GF-D8 (cell line): ENCODE data around the gene DOCK2.

Experiments used
- DNase-seq: peaks from one replicate; lab custom pipeline; 2025; lab: John Stamatoyannopoulos, UW

Gene DOCK2

DNA sequence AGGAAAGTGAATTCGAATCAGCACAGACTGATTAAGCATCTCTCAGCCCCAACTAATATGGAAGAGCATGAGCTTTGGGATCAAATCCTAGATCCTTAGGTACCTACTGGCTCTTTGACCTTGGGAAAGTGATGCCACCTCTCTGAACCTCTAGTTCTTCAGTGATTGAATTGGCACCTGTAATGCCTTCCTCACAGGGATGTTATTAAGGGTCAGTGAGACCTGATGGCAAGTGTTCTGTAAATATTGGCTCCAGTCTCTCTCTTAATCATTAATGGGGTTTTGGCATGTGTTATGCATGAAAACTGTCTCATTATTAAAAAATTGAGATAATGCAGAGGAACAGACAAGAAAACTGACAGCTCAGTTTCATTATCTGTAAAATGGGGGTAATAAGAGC lies 227.4 kb downstream of the DOCK2 start:
- no peak for DNase-seq

- no peak for DNase-seq
Measured at GRCh38 chr5:169867347-169867746, 230.3 kb downstream of the DOCK2 start.

- no peak for DNase-seq
Measured at GRCh38 chr5:169869066-169869465, 232.0 kb downstream of the DOCK2 start.

DNA sequence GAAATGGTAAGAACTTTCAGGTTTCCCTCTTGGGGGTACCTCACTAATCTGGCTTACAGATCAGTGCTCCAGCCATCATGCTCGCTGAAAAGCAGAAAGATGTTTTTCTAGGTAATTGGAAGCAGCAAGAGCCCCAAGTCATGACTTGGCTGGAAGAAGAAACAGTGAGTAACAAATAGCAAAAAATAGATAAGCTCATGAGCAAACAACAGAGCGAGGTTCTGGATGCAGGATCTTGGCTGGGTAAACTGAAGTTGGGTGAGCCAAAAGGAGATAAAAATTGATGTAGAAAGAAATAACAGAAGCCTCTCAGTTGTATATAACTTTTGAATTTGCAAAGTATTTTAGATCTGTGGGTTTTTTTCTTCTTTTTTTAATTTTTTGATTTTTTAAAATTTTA lies 233.1 kb downstream of the DOCK2 start:
- DNase-seq: no peak

- no peak for DNase-seq
Measured at GRCh38 chr5:169871826-169872490, 234.9 kb downstream of the DOCK2 start.

- peak; percentile 38 for DNase-seq
Measured at GRCh38 chr5:169873642-169874041, 236.6 kb downstream of the DOCK2 start.

GRCh38 chr5:169874621-169875020 lies 237.5 kb downstream of the DOCK2 start:
- peak; percentile 1 for DNase-seq

- peak; percentile 45 for DNase-seq
Measured at GRCh38 chr5:169875091-169875728, 238.1 kb downstream of the DOCK2 start.

DNA sequence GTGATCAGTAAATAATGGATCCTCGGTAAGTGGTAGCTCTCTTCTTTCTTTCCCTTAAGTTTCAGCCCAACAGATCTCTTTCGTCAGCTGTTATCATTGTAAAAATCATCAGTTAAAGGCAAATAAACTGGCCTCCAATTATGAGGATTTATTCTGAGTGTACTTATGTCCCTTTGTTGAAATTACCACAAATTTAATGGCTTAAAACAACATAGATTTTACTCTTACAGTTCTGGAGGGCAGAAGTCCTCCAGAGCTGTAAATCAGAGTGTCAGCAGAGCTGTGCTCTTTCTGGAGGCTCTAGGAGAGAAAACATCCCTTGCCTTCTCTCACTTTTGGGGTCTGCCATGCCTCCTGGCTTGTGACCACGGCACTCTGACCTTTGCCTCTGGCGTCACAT lies 238.7 kb downstream of the DOCK2 start:
- DNase-seq: no peak

DNA sequence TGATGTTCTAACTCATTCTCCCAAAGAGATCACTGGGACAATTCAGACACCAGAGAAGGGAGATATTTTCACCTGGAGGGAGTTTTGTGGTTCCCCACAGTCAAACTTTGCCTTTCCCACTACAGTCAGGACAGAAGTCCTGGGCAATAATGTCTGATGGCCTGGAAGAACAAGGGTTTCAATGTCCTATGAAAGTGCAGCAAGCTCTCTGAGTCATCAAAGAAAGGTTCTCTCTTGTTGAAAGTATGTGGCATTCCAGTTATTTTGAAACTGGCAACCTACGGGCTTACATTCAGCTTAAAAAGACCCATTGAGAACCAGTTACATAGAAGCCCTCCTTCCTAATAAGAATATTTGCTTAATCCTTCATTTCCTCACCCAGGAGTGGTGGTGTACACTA lies 239.3 kb downstream of the DOCK2 start:
- DNase-seq: no peak

DNA sequence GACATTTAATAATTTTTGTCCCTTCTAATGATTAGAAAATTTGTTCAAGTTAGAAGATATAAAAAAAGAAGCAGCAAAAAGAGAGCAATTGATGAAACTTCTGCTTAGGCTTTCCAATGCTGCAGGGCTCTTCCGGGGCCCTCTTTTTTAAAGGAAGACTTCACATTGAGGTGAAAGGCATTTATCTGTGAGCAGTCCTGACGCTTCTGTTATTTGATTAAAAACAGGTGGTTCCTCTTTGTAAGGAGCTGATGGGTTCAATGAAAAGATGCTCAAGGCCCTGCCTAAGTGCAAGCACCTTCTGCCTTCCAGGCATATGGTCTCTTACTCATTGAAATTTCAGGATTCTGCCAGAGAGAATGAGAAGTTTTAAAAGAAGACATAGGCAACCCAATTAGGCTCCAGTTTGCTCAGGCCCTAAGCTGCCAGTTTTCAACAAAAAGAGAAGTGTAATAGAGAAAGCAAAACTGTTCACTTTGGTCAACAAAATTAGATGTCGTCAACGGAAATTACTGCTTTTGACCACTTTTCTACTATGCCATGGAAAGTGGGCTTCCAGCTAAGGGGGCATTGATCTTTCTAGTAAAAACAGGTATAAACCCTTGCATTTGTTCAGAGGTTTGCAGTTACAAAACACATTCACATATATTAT lies 243.1 kb downstream of the DOCK2 start:
- no peak for DNase-seq

GRCh38 chr5:169880785-169881184 lies 243.7 kb downstream of the DOCK2 start:
- no peak for DNase-seq

DNA sequence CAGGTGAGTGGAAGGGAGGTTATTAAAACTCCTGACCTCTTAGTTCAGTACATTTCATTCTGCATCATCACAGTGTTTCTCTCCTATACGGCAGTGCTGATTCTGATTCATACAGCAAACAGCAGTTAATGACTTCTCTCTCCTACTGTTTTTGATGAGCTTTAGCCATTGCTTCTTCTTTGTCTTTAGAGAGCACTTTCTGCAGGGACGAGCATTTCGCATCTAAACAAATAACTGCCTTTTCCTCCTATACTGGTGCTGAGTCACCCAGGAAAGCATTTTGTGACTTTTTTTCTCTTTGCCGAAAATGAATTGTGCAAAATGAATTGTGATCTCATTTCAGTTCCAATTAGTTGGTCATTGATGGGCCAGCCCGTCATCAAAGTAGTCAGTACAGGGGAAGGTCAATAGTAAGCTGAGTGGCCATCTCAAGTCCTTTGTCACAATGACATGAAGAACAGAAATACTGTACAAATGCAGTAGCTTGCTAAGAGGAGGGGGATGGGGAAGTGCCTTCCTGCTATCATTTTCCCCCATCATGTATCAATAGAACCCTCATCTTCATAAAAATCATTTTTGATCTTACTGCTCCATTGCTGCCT lies 244.7 kb downstream of the DOCK2 start:
- DNase-seq: no peak

DNA sequence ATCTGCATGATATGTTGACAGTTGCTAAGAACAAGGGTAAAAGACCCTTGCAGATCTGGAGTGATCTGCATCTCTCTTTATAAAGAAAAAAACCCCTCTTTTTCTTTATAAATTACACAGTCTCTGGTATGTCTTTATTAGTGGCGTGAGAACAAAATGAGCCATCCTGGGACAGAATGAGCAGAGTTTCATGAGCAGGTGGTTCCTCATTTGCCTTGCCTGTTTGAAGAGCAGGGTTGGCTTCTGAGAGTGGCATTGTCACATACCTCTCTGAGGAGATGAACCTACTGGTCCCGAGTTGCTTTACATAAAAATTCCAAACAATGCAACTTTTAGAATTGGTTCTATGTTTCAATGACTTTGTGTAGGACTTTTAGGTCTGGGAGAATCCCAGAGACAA lies 249.0 kb downstream of the DOCK2 start:
- no peak for DNase-seq

- DNase-seq: no peak
Measured at GRCh38 chr5:169886677-169887076, 249.6 kb downstream of the DOCK2 start.

GRCh38 chr5:169889572-169889971 lies 252.5 kb downstream of the DOCK2 start:
- no peak for DNase-seq

DNA sequence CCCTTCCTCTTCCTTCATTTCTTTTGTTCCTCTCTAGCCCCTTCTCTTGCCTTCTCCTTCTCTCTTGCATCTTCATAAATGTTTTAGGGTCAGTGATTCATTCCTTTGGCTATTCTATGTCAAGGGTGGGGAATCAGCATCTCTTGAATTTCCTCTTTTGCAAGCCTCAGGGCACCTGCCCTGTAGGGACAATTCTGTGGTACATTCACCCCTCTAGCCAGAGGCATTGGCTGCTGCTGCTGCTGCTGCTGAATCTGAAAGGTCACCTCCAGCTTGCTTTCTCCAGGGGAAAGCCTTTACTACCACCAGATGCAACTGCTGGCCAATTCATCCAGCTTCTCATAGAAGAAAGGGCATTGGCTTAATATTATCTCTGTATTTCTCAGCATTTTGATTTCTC lies 255.9 kb downstream of the DOCK2 start:
- DNase-seq: no peak

GRCh38 chr5:169893571-169893970 lies 256.5 kb downstream of the DOCK2 start:
- no peak for DNase-seq

DNA sequence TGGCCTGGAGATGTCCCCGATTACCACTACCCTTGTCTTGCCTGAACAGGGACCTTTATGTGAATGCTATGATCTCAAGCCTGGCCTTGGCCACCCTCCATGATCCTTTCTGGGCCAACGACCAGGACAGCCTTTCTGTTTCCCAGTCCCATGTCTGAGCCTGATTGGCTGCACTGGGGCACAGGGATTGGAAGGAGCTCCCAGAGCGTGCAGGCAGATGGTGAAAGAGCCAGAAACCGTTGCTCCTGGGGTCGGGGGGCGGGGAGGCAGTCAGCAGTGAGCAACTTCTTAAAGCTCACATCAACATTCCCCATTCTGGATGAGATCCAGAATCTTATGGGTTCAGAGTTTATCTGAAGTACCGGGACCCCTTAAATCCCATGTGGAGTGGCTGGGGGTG lies 258.9 kb downstream of the DOCK2 start:
- no peak for DNase-seq

GRCh38 chr5:169897481-169897880 lies 260.4 kb downstream of the DOCK2 start:
- no peak for DNase-seq

DNA sequence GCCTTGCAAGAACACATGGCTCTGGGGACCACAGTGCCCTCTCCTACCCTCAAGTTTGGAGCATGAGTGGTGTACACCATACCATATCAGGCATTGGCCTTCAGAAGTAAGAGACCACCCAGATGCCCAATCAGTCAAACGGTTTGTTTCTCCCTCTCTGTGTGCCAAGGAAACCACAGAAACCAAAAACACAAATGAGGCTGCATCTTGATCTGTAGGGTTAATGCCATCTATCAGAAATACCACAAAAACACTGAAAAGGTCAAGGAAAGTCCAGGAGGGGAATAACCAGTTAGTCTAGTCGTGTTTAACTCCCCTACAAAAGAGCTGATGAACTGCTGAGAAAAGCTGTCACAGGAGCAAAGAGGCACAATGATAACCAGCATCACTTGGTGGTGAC lies 264.8 kb downstream of the DOCK2 start:
- DNase-seq: no peak

DNA sequence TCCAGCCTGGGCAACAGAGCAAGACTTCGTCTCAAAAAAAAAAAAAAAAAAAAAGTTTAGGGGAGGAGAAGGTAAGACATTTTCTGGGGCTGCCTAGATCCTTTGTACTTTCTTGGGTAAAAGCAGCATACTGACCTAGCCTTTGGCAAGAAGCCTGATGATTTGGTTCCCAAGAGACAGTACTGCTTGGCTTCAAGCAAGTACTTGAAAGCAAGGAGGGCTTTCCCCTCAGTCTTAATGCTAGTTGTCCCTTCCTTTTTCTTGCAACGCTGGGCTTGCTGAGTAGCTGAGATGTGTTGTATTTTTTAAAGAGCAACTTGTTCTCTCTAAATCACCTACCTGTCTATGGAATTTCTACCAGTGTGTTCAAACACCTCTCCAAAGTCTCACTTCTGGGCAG lies 267.0 kb downstream of the DOCK2 start:
- DNase-seq: no peak

DNA sequence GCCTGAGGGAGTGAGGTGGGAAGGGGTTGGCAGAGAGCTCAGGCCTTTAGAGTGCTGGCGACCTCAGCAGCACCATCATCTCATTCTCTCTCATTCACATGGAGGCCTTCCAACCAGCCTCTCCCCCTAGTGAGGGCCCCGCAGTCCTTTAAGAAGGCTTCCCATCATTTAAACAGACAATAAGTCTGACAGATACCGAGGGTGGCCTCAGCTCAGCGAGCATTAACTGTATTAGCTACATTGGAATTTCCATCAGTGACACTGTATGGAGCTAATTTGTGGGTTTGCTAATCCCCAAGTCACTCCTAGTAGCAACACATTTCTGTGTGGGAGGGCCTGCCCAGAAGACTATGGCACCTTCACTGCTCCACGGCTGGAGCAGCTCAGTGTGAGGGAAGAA lies 267.4 kb downstream of the DOCK2 start:
- no peak for DNase-seq
